Endothelial cell of umbilical vein (primary cell): ENCODE data around the gene DIPK1A. TPM values are rescaled to one million over a fixed set of nuclear protein-coding genes. Genes with fewer than 3 reads are reported as not detected.

Experiments
- BruUV-seq: library from RNA; stranded (reverse); fragments of 400-500 nt; replicated peaks from 2 replicates; lab custom pipeline; 2021; lab: Mats Ljungman, UMichigan
- CTCF ChIA-PET: fragments of 300-600, 350-600 bp; sonication (Branson Sonifier 250); formaldehyde crosslinking; loops from one replicate; lab custom pipeline; 2021; ENCODE audit warnings: antibody characterized with exemption, inconsistent platforms; lab: Charles Lee
- POLR2A ChIA-PET: fragments of 300-600, 350-600 bp; sonication (Branson Sonifier 250); formaldehyde crosslinking; loops from one replicate; lab custom pipeline; 2021; ENCODE audit warnings: antibody characterized with exemption, inconsistent platforms; lab: Charles Lee
- DNase-seq: peaks from one replicate; pipeline ENCODE4 v3.0.0-alpha.2; 2011; ENCODE audit warnings: low read depth, low spot score
- FAIRE-seq: peaks from 2 replicates; lab custom pipeline; 2011; peaks lifted over from hg19 to GRCh38; lab: Jason Lieb, UNC
- H2AFZ ChIP-seq: 2 replicates; pipeline ENCODE4 v1.6.0; 2012; ENCODE audit warnings: low read depth, low read length, control low read depth, inconsistent platforms
- H3K27ac ChIP-seq: 2 replicates; pipeline ENCODE4 v1.5.1; 2011; ENCODE audit warnings: low read depth, mild to moderate bottlenecking, control low read depth, low read length, moderate library complexity; ENCODE audit not compliant: insufficient read depth
- H3K27me3 ChIP-seq, 2 experiments: 2 replicates each; pipeline versions ENCODE4 v1.6.0 to v1.6.1; 2011; ENCODE audit warnings: low read length in 2 of 2, mixed read lengths in 1 of 2; ENCODE audit not compliant: control insufficient read depth in 2 of 2, insufficient read depth in 2 of 2
- H3K36me3 ChIP-seq, 2 experiments: 2 replicates in 1 of 2; 3 replicates in 1 of 2; pipeline ENCODE4 v1.5.1; 2011; ENCODE audit warnings: low read length in 2 of 2, mild to moderate bottlenecking in 1 of 2, moderate library complexity in 1 of 2; ENCODE audit not compliant: control insufficient read depth in 2 of 2, insufficient read depth in 2 of 2; ENCODE audit errors: extremely low read depth in 1 of 2
- H3K4me1 ChIP-seq: 3 replicates; pipeline ENCODE4 v1.5.1; 2011; ENCODE audit warnings: mild to moderate bottlenecking, low read length; ENCODE audit not compliant: control insufficient read depth, insufficient read depth; ENCODE audit errors: extremely low read depth
- H3K4me2 ChIP-seq: 2 replicates; pipeline ENCODE4 v1.6.1; 2011; ENCODE audit warnings: low read length, control low read depth, mixed read lengths; ENCODE audit not compliant: insufficient read depth
- H3K4me3 ChIP-seq, 3 experiments: fragments of 200-600 bp in 1 of 3; sonication (generic), shearing (Covaris generic) in 1 of 3; replicated peaks in 1 of 3; 2 replicates each; pipeline ENCODE4 v1.5.1; 2011 to 2016; ENCODE audit warnings: control low read depth in 3 of 3, low read length in 3 of 3, mild to moderate bottlenecking in 2 of 3, inconsistent platforms in 1 of 3, low read depth in 1 of 3, moderate library complexity in 1 of 3; ENCODE audit not compliant: insufficient read depth in 1 of 3
- H3K79me2 ChIP-seq: 2 replicates; pipeline ENCODE4 v1.6.0; 2012; ENCODE audit warnings: low read length, inconsistent platforms; ENCODE audit not compliant: control insufficient read depth, insufficient read depth
- H3K9ac ChIP-seq: replicated peaks from 2 replicates; pipeline ENCODE3; 2011; ENCODE audit warnings: low read length, control low read depth; ENCODE audit not compliant: insufficient read depth; ENCODE audit errors: extremely low read depth
- H3K9me1 ChIP-seq: replicated peaks from 3 replicates; pipeline ENCODE4 v1.6.0; 2011; ENCODE audit warnings: mild to moderate bottlenecking, low read length; ENCODE audit not compliant: control insufficient read depth, insufficient read depth; ENCODE audit errors: extremely low read depth
- H3K9me3 ChIP-seq: replicated peaks from 2 replicates; pipeline ENCODE4 v1.5.1; 2012; ENCODE audit warnings: low read length, inconsistent platforms; ENCODE audit not compliant: control insufficient read depth, insufficient read depth
- H4K20me1 ChIP-seq: replicated peaks from 2 replicates; pipeline ENCODE3; 2011; ENCODE audit warnings: mild to moderate bottlenecking, low read length; ENCODE audit not compliant: control insufficient read depth, insufficient read depth; ENCODE audit errors: extremely low read depth
- EZH2 ChIP-seq: IDR thresholded peaks from 2 replicates; pipeline ENCODE4 v1.6.1; 2012; ENCODE audit warnings: borderline replicate concordance, low read depth, mild to moderate bottlenecking, moderate library complexity, low read length, inconsistent platforms; ENCODE audit not compliant: severe bottlenecking
- FOS ChIP-seq: IDR thresholded peaks from 2 replicates; pipeline ENCODE4 v1.6.1; 2011; ENCODE audit warnings: mild to moderate bottlenecking, low read length, moderate library complexity, borderline replicate concordance; ENCODE audit not compliant: insufficient read depth
- GATA2 ChIP-seq: IDR thresholded peaks from 2 replicates; pipeline ENCODE4 v1.7.0; 2011; ENCODE audit warnings: low read depth, mild to moderate bottlenecking, moderate library complexity, mixed read lengths, low read length; ENCODE audit not compliant: insufficient read length, insufficient read depth
- JUN ChIP-seq: IDR thresholded peaks from 2 replicates; pipeline ENCODE4 v1.6.1; 2011; ENCODE audit warnings: borderline replicate concordance, low read depth; ENCODE audit not compliant: insufficient read length, insufficient read depth
- MAX ChIP-seq: IDR thresholded peaks from 2 replicates; pipeline ENCODE4 v1.6.1; 2011; ENCODE audit not compliant: insufficient read depth, insufficient read length
- MYC ChIP-seq: IDR thresholded peaks from one replicate; pipeline ENCODE4 v1.6.1; 2011; ENCODE audit warnings: mild to moderate bottlenecking, low read depth, low read length
- POLR2A ChIP-seq: IDR thresholded peaks from 2 replicates; pipeline ENCODE4 v1.6.1; 2012; ENCODE audit warnings: low read depth, mild to moderate bottlenecking, control low read depth, low read length
- POLR2AphosphoS5 ChIP-seq: IDR thresholded peaks from 2 replicates; pipeline ENCODE4 v1.6.1; 2012; ENCODE audit warnings: low read depth, mild to moderate bottlenecking, control low read depth, low read length, moderate library complexity; ENCODE audit not compliant: insufficient read depth
- dilution Hi-C: fragments of 300-500 bp; cut with MboI; formaldehyde crosslinking; loops from one replicate; pipeline ENCODE4 v1.15.0; 2019; ENCODE audit warnings: low sequenced_read_pairs; ENCODE audit not compliant: extremely low pct_ligation_motif_present
- intact Hi-C: fragments of 100-400 bp; cut with micrococcal nuclease; formaldehyde crosslinking; loops from one replicate; pipeline ENCODE4 v1.10.0; 2022
- polyA plus RNA-seq, 4 experiments: library from polyadenylated mRNA; depleted of rRNA in 3 of 4; stranded (reverse) in 3 of 4; unstranded in 1 of 4; fragments of >200 nt; gene quantifications; 2 replicates each; pipeline versions ENCODE4 v1.2.1 to v1.2.3, GENCODE V29; 2011 to 2012; ENCODE audit warnings: missing spikeins in 1 of 4
- total RNA-seq: library from RNA; stranded (reverse); gene quantifications from 2 replicates; pipeline ENCODE4 v1.2.3, GENCODE V29; 2021
- TF ChIP-seq, protein P1 (sequence below), 2 donors: IDR thresholded peaks; 1 replicate in 1 of 2; 2 replicates in 1 of 2; pipeline ENCODE4 v1.5.1; 2011; ENCODE audit warnings: low read length in 2 of 2, mild to moderate bottlenecking in 2 of 2, moderate library complexity in 2 of 2, control low read depth in 1 of 2, inconsistent platforms in 1 of 2, low read depth in 1 of 2; ENCODE audit not compliant: insufficient read depth in 1 of 2; ENCODE audit errors: extremely low read depth in 1 of 2

The DIPK1A gene
- total and polyA plus RNA-seq, 2 donors (not counting 3 experiments of a cell fraction or from before 2014, with no cell fraction given) = 0.25 to 0.93 TPM

- no peak for TF ChIP-seq FOS
- TF ChIP-seq MAX = no peak
- TF ChIP-seq GATA2 = no peak
- TF ChIP-seq JUN = no peak
- TF ChIP-seq, protein P1, sequence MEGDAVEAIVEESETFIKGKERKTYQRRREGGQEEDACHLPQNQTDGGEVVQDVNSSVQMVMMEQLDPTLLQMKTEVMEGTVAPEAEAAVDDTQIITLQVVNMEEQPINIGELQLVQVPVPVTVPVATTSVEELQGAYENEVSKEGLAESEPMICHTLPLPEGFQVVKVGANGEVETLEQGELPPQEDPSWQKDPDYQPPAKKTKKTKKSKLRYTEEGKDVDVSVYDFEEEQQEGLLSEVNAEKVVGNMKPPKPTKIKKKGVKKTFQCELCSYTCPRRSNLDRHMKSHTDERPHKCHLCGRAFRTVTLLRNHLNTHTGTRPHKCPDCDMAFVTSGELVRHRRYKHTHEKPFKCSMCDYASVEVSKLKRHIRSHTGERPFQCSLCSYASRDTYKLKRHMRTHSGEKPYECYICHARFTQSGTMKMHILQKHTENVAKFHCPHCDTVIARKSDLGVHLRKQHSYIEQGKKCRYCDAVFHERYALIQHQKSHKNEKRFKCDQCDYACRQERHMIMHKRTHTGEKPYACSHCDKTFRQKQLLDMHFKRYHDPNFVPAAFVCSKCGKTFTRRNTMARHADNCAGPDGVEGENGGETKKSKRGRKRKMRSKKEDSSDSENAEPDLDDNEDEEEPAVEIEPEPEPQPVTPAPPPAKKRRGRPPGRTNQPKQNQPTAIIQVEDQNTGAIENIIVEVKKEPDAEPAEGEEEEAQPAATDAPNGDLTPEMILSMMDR (IDR thresholded peaks at IDR 0.05; ENCODE audit: extremely low read depth in 1 of 2, insufficient read depth in 1 of 2, low read depth in 1 of 2, low read length in 2 of 2) = no peak
- TF ChIP-seq POLR2AphosphoS5 = no peak
- no peak for TF ChIP-seq POLR2A
- no peak for TF ChIP-seq MYC
- no peak for TF ChIP-seq EZH2
- H3K27me3 ChIP-seq = peaks cover 6 to 7% of the 10 kb centered on the region in 2 experiments
- no peaks in the 10 kb centered on the region for H3K79me2 ChIP-seq
- H3K9ac ChIP-seq = no peak overlapping the region
- CTCF ChIA-PET = interaction anchor here (0.6 kb wide), 1 partner anchor 13 kb away, joined by 3 read pairs; no protein-coding TSS in a partner anchor
- no peaks in the 10 kb centered on the region for H3K9me3 ChIP-seq
- H3K4me3 ChIP-seq = no peak overlapping the region
- no peak overlapping the region for H3K27ac ChIP-seq
- no peak overlapping the region for H3K4me2 ChIP-seq
- H4K20me1 ChIP-seq = no peaks in the 10 kb centered on the region
- no peaks in the 10 kb centered on the region for H3K4me1 ChIP-seq
- no peak for FAIRE-seq
- dilution Hi-C loops (no loop called here), intact Hi-C loops (no loop called here)
- no peaks in the 10 kb centered on the region for H3K36me3 ChIP-seq
- POLR2A ChIA-PET = no interaction called here
- no peak for DNase-seq
- no TSS peak for BruUV-seq
- H2AFZ ChIP-seq = no peak overlapping the region
- H3K9me1 ChIP-seq = no peaks in the 10 kb centered on the region
Observed at GRCh38 chr1:92937731-92938130, 23.5 kb downstream of the DIPK1A start.
